Progenitor cell of endocrine pancreas (in vitro differentiated cells): Measurements from ENCODE around the gene BAZ2B. TPM values are rescaled to one million over a fixed set of nuclear protein-coding genes. Genes with fewer than 3 reads are reported as not detected.

Experiments
- DNase-seq: peaks from one replicate; pipeline ENCODE4 v3.0.0; 2021; ENCODE audit warnings: low spot score; ENCODE audit not compliant: unreplicated experiment
- H3K27ac Mint-ChIP-seq: 2 replicates; pipeline ENCODE4 v1.8.0; 2021; ENCODE audit warnings: mild to moderate bottlenecking, moderate library complexity, mixed read lengths
- H3K27me3 Mint-ChIP-seq: 2 replicates; pipeline ENCODE4 v1.8.0; 2021; ENCODE audit warnings: mixed read lengths
- H3K36me3 Mint-ChIP-seq: 2 replicates; pipeline ENCODE4 v1.8.0; 2022; ENCODE audit warnings: mixed read lengths; ENCODE audit not compliant: insufficient read depth
- H3K4me1 Mint-ChIP-seq: 2 replicates; pipeline ENCODE4 v1.8.0; 2021; ENCODE audit warnings: low read depth, mixed read lengths
- H3K4me3 Mint-ChIP-seq: 2 replicates; pipeline ENCODE4 v1.8.0; 2021; ENCODE audit warnings: low read depth, mild to moderate bottlenecking, moderate library complexity, mixed read lengths
- H3K9me3 Mint-ChIP-seq: 2 replicates; pipeline ENCODE4 v1.8.0; 2021; ENCODE audit warnings: low read depth, mixed read lengths
- total RNA-seq: library from RNA; stranded (reverse); gene quantifications from 2 replicates; pipeline ENCODE4 v1.2.1, GENCODE V29; 2021
- TF ChIP-seq, protein P1 (sequence below): fragments of 200-600 bp; sonication (generic); IDR thresholded peaks from one replicate; pipeline ENCODE4 v1.5.0; 2021; ENCODE audit warnings: antibody characterized with exemption, mild to moderate bottlenecking; ENCODE audit not compliant: unreplicated experiment

The BAZ2B gene
- total RNA-seq, 1 donor from 2014 or later: 155 TPM

DNA sequence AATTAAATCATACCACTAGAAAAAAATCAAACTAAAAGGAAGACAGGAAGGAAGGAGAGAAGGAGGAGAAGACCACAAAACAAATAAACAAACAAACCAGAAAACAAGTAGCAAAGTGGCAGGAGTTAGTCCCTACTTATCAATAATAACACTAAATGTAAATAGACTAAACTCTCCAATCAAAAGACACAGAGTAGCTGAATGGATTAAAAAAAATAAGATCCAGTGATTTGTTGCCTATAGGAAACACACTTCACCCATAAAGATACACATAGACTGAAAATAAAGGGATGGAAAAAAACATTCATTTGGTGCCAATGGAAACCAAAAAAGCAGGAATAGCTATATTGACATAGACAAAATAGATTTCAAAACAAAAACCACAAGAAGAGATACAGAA, 23.4 kb upstream of the BAZ2B start:
- Mint-ChIP-seq H3K9me3 (peaks cover 9% of the 10 kb centered on the region), H3K4me3 (no peak overlapping the region), H3K27me3 (no peaks in the 10 kb centered on the region), H3K27ac (no peak overlapping the region), H3K36me3 (no peaks in the 10 kb centered on the region), H3K4me1 (no peaks in the 10 kb centered on the region)
- DNase-seq: no peak
- TF ChIP-seq, protein P1, sequence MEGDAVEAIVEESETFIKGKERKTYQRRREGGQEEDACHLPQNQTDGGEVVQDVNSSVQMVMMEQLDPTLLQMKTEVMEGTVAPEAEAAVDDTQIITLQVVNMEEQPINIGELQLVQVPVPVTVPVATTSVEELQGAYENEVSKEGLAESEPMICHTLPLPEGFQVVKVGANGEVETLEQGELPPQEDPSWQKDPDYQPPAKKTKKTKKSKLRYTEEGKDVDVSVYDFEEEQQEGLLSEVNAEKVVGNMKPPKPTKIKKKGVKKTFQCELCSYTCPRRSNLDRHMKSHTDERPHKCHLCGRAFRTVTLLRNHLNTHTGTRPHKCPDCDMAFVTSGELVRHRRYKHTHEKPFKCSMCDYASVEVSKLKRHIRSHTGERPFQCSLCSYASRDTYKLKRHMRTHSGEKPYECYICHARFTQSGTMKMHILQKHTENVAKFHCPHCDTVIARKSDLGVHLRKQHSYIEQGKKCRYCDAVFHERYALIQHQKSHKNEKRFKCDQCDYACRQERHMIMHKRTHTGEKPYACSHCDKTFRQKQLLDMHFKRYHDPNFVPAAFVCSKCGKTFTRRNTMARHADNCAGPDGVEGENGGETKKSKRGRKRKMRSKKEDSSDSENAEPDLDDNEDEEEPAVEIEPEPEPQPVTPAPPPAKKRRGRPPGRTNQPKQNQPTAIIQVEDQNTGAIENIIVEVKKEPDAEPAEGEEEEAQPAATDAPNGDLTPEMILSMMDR: no peak

DNA sequence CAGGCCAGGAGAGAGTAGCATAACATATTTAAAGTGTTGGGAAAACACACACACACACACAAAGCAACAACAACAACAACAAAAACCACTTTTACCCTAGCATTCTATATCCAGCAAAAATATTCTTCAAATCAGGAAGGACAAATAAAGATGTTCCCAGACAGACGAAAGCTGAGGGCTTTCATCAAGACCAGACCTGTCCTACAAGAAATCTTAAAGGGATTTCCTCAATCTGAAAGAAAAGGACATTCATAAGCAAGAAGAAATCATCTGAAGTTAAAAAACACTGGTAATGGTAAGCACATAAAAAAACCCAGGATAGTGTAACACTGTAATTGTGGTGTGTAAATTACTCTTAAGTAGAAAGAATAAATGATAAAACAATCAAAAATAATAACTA, 22.7 kb upstream of the BAZ2B start:
- Mint-ChIP-seq H3K36me3 (no peaks in the 10 kb centered on the region), H3K27me3 (no peaks in the 10 kb centered on the region), H3K4me1 (no peaks in the 10 kb centered on the region), H3K27ac (no peak overlapping the region), H3K4me3 (no peak overlapping the region), H3K9me3 (peaks cover 9% of the 10 kb centered on the region)
- TF ChIP-seq, protein P1: no peak
- DNase-seq: no peak

DNA sequence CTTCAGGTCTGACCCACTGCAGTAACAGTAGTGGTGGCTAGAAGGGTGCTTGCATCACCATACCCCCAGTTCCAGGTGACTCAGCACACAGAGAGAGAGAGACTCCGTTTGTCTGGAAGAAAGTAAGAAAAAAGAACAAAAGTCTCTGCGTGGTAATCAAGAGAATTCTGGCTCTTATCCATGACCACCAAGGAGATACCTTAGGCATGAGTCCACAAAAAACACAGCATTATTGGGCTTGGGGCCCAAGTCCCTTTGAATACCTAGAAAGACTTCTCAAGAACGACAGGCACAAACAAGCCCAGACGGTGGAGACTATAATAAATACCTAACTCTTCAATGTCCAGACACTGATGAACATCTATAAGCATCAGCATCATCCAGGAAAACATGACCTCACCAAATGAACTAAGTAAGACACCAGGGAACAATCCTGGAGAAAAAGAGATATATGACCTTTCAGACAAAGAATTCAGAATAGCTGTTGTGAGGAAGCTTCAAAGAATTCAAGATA, 21.7 kb upstream of the BAZ2B start:
- peaks cover 9% of the 10 kb centered on the region for H3K9me3 Mint-ChIP-seq
- no peaks in the 10 kb centered on the region for H3K27me3 Mint-ChIP-seq
- no peaks in the 10 kb centered on the region for H3K4me1 Mint-ChIP-seq
- DNase-seq: no peak
- TF ChIP-seq, protein P1: no peak
- H3K36me3 Mint-ChIP-seq: no peaks in the 10 kb centered on the region
- H3K27ac Mint-ChIP-seq: no peak overlapping the region
- no peak overlapping the region for H3K4me3 Mint-ChIP-seq

DNA sequence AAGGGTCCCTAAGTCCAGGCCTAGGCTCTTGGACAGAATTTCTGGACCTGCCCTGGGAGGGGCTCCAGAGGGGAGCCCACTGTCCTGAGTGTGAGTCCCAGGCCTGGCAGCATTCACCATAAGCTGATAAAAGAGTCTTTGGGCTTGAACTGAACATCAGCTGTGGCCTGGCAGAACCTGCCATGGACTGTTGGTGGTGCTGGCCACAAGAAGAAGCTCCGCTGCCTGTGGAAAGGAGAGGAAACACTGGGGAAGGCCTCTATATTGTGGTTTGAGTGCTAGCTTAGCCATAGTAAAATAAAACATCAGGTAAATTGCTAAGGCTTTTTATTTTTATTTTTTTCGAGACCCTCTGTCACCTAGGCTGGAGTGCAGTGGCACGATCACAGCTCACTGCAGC, 20.9 kb upstream of the BAZ2B start:
- no peak for DNase-seq
- H3K27ac Mint-ChIP-seq: no peak overlapping the region
- H3K27me3 Mint-ChIP-seq: no peaks in the 10 kb centered on the region
- peaks cover 9% of the 10 kb centered on the region for H3K9me3 Mint-ChIP-seq
- TF ChIP-seq, protein P1: no peak
- H3K36me3 Mint-ChIP-seq: no peaks in the 10 kb centered on the region
- no peaks in the 10 kb centered on the region for H3K4me1 Mint-ChIP-seq
- H3K4me3 Mint-ChIP-seq: no peak overlapping the region

DNA sequence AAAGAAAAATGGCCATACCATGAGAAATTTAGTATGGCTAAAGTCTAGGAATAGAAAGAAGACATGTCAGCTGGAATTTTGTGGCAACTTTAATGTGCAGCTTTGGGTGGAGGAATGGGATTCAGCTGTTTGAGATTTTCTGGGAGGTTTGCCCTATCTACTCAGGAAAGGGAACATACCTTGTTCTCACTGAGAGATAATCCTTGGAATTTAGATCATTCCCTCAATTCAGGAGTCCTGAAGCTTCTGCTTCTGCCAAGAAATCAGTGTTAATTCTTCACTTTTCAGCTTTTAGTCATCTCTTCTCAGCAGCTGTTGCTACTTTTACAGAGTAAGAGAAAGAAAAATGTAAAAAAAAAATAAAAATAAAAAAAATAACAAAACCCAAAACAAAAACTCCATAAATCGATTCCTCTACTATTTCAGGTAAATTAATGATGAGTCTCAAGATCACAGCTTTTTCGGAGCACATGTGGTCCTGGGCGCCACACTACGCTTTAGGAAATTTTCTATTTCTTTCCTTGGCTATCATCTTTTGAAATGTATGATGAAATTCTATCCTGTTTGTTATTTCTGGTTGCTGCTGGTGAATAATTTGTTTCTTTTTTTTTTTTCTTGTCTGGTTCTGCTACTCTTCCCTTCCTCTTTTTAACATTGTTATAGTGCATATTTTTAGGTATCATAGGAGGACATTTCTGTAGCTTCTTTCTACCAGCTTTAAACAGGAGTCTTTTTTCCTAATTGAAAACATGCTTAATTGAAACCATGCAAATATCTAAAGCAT, 18.9 kb upstream of the BAZ2B start:
- TF ChIP-seq, protein P1: no peak
- no peaks in the 10 kb centered on the region for H3K27me3 Mint-ChIP-seq
- H3K4me1 Mint-ChIP-seq: no peaks in the 10 kb centered on the region
- H3K9me3 Mint-ChIP-seq: peaks cover 6% of the 10 kb centered on the region
- no peak overlapping the region for H3K27ac Mint-ChIP-seq
- H3K36me3 Mint-ChIP-seq: no peaks in the 10 kb centered on the region
- no peak for DNase-seq
- H3K4me3 Mint-ChIP-seq: no peak overlapping the region
